Stimulated activated CD4-positive, alpha-beta T cell treated with anti-CD3 and anti-CD28 coated beads, Interleukin-15, amount 100 ng/mL, for 48 hours (primary cell): ENCODE measurements around the gene ACSS3.
"Not testable (repeated sequence)": the region's sequence is repeated elsewhere in the genome, so short reads cannot be mapped to it uniquely, and the experiment has no call there.

Experiments
- DNase-seq, 2 donors: peaks; one replicate each; pipeline ENCODE4 v3.0.0-alpha.2; 2020; ENCODE audit warnings: low read depth in 2 of 2

ACSS3 gene, protein sequence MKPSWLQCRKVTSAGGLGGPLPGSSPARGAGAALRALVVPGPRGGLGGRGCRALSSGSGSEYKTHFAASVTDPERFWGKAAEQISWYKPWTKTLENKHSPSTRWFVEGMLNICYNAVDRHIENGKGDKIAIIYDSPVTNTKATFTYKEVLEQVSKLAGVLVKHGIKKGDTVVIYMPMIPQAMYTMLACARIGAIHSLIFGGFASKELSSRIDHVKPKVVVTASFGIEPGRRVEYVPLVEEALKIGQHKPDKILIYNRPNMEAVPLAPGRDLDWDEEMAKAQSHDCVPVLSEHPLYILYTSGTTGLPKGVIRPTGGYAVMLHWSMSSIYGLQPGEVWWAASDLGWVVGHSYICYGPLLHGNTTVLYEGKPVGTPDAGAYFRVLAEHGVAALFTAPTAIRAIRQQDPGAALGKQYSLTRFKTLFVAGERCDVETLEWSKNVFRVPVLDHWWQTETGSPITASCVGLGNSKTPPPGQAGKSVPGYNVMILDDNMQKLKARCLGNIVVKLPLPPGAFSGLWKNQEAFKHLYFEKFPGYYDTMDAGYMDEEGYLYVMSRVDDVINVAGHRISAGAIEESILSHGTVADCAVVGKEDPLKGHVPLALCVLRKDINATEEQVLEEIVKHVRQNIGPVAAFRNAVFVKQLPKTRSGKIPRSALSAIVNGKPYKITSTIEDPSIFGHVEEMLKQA

DNA sequence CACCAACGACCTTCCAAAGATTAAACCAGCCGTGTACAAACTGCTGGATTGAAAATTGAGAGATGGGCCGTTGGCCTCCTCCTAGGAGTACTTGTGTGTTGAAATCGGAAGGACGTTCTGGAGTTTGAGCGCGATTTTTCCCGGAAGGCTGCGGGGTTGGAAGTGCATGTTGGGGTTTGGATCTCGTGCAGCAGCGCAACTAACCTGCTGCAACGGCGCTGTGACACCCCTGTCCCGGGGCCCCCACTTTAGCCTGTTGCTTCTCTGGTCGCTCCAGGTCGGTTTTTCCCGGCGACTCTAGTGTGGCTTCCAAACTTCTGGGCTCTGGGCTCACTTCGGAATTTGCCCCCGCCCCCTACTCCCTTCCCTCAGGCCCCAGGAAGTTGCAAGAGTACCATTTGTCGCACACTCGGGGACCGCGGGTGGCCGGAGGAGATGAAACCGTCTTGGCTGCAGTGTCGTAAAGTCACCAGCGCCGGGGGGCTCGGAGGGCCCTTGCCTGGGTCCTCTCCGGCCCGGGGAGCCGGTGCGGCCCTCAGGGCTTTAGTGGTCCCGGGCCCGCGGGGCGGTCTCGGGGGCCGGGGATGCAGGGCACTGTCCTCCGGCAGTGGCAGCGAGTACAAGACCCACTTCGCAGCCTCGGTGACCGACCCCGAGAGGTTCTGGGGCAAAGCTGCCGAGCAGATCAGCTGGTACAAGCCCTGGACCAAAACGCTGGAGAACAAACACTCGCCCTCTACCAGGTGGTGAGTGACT lies at the start of gene ACSS3:
ACSS3 (plus strand) TSS at position 394 of the 756 bp plus-strand sequence; CDS start at position 436, 42 bp downstream.
- no peak for DNase-seq

- DNase-seq: no peak
Observed at GRCh38 chr12:81034926-81035325, 43.0 kb upstream of the ACSS3 start.

- no peak for DNase-seq
Observed at GRCh38 chr12:81039231-81039630, 38.6 kb upstream of the ACSS3 start.

- no peak for DNase-seq
Observed at GRCh38 chr12:81043979-81044740, 33.7 kb upstream of the ACSS3 start.

DNA sequence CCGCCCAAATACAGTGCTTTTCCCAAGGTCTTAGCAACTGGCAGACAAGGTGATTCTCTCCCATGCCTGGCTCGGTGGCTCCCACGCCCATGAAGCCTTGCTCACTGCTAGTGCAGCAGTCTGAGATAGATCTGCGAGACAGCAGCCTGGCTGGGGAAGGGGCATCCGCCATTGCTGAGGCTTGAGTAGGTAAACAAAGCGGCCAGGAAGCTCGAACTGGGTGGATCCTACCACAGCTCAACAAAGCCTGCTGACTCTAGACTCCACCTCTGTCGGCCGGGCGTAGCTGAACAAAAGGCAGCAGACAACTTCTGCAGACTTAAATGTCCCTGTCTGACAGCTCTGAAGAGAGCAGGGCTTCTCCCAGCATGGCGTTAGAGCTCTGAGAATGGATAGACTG lies 12.9 kb upstream of the ACSS3 start:
- DNase-seq: not testable (repeated sequence)

DNA sequence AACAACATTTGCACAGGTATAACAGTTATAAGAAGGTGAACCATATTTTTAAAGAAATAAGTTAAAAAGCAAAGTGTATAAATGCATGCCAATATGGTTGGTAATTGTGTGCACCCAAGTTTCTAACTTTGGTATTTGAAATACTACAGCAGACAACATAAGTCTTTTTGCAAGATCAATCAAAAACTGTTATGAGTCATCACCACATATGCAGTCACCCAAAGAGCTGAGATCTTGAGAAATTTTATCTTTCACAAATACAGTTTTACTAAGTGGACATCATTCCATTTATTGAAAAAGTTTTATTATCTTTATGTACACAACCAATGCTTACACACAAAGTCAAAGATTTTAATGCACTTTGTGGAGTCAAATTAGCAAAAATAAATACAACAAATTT lies 7.0 kb upstream of the ACSS3 start:
- no peak for DNase-seq

GRCh38 chr12:81075539-81075938 lies 2.3 kb upstream of the ACSS3 start:
- DNase-seq: no peak

- DNase-seq: no peak
Observed at GRCh38 chr12:81077329-81077685, 572 bp upstream of the ACSS3 start.

- DNase-seq: no peak
Observed at GRCh38 chr12:81078469-81079196, 754 bp downstream of the ACSS3 start.

- DNase-seq: no peak
Observed at GRCh38 chr12:81079280-81080076, 1.6 kb downstream of the ACSS3 start.

GRCh38 chr12:81080431-81080983 lies 2.6 kb downstream of the ACSS3 start:
- DNase-seq: no peak

- DNase-seq: no peak
Observed at GRCh38 chr12:81081726-81082125, 3.8 kb downstream of the ACSS3 start.

DNA sequence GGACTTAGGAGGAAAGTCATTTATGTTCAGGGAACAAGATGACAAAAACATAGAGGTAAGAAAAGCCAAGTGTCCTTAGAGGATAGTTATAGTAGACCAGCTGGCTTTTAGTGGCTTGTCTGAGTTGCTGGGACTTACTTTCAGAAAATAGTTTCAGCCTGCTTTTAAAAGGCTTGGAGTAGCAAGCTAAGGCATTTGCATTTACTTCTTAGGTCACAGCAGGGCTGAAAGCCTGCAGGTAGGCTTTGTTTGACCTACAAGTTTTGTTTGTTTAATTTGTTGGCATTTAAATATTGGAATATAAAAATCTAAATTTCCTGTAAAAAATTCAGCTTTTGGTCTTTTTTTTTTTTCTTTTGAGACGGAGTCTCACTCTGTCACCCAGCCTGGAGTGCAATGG lies 5.1 kb downstream of the ACSS3 start:
- no peak for DNase-seq

DNA sequence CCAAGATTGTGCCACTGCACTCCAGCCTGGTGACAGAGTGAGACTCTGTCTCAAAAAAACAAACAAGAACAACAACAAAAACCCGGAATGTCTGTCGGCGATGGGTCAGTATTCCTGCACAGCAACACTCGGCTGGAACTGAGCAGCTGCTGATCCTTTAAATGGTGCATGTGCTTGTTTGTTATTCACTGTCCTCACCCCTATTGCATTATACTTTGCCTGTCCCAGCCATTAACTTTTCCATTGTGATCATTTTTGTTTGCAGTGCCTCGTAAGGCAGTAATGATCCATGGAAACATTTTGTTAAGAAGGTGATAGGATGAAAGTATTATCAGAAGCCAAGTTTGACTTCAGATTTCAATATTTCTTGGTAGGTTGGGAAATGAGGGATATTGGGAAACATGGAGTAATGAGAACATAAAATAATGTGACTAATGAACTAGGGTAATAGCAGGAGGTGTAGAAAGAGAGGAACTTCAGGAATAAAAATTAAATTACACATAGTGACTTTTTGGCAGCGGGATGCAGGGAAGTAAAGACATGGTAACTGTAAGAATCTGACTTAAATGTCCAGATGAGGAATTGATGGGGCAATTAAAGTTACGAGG lies 6.1 kb downstream of the ACSS3 start:
- no peak for DNase-seq

DNA sequence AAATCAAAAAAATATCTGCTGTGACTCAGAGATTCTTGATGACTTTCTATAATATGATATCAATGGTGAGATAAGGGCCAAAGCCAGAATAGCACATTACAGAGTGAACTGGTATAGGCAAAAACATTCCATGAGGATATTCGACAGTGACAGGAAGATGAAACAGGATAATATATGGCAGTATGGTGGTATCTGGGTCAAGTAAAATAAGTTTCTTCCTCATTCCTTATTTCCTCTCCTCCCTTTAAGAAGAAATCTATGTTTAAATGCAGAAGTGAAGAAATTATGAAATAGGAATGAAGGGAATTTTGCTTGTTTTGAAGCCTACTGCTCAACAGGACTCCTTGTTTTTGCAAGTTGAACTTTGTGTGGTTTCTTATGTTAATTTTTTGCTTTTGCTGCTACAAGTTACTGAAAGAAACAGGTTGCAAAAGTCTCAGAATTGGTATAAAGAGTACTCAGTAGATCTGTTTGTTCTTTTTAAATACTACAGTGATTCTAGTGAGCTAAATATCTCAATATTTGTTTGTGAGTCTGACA lies 7.0 kb downstream of the ACSS3 start:
- DNase-seq: no peak

DNA sequence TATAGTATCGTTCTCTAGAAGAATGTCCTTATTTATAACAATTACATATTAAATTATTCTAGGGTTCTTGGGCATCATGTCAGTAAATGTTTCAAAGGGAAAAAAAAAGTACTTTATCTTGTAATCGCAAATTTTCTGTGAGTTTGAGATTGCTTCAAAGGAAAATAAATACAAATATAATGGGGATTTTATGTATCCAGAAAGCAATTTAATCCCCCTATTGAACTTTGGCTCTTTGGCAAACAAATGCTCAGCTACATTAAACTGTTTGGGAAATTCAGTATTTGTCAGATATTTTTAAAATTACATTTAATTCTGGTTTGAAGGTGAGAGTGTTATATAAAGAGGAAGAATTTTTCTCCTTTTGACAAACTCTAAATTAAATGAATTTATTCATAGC lies 8.0 kb downstream of the ACSS3 start:
- DNase-seq: no peak

- DNase-seq: no peak
Observed at GRCh38 chr12:81086342-81086741, 8.5 kb downstream of the ACSS3 start.

DNA sequence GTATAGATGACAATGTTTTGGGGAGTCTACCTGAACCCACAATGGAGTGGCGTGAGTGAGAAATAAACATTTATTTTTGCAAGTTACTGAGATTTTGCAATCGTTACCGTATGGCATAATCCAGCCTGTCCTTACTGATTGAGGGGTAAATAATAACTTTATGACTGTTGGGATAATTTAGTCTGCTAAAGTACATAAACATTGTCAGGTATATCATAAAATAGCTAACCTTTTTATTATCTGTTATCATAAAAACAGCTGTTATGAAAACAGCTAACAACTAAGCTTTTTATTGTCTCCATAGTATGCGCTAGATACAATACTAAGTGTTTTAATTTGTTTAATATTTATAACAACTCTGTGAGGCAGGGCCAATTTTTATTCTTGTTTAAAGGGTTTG lies 10.3 kb downstream of the ACSS3 start:
- no peak for DNase-seq

GRCh38 chr12:81089412-81089811 lies 11.5 kb downstream of the ACSS3 start:
- no peak for DNase-seq
